HepG2 (cell line): ENCODE results near the gene METTL2A. TPM values are rescaled to one million over a fixed set of nuclear protein-coding genes. Genes with fewer than 3 reads are reported as not detected.
A peak's percentile ranks its signal among the peaks of the same experiment; 100 is the strongest.

Experiments
- DBP ChIP-seq: sonication (generic); formaldehyde crosslinking; IDR thresholded peaks from 2 replicates; pipeline ENCODE4 v1.4.0; 2020; ENCODE audit warnings: missing genetic modification reagents; ENCODE audit errors: not compliant biosample characterization
- EED ChIP-seq: sonication (generic); formaldehyde crosslinking; IDR thresholded peaks from 2 replicates; pipeline ENCODE4 v1.5.0; 2020; ENCODE audit warnings: mild to moderate bottlenecking, missing genetic modification reagents
- ERF ChIP-seq: IDR thresholded peaks from 2 replicates; pipeline ENCODE4 v1.6.1; 2018; ENCODE audit warnings: missing biosample characterization, missing genetic modification reagents
- JUN ChIP-seq: sonication (generic); formaldehyde crosslinking; IDR thresholded peaks from 2 replicates; pipeline ENCODE4 v1.4.0; 2020; ENCODE audit warnings: mild to moderate bottlenecking, missing genetic modification reagents
- POGK ChIP-seq: sonication (generic); formaldehyde crosslinking; conservative IDR thresholded peaks from 2 replicates; pipeline ENCODE4 v1.8.0; 2022; ENCODE audit warnings: mild to moderate bottlenecking, moderate library complexity, missing genetic modification reagents
- RERE ChIP-seq: IDR thresholded peaks from 2 replicates; pipeline ENCODE4 v1.6.1; 2016; ENCODE audit warnings: low read depth, missing genetic modification reagents, missing compliant biosample characterization
- RXRB ChIP-seq: IDR thresholded peaks from 2 replicates; pipeline ENCODE4 v1.6.1; 2016; ENCODE audit warnings: borderline replicate concordance, missing genetic modification reagents, missing compliant biosample characterization
- XRCC5 ChIP-seq: fragments of 200-400 bp; formaldehyde crosslinking; optimal IDR thresholded peaks from 2 replicates; pipeline ENCODE3; 2017; ENCODE audit warnings: mild to moderate bottlenecking, low read length
- ZBTB25 ChIP-seq: IDR thresholded peaks from 2 replicates; pipeline ENCODE4 v1.6.1; 2018; ENCODE audit warnings: missing genetic modification reagents
- ZNF280B ChIP-seq: sonication (generic); formaldehyde crosslinking; IDR thresholded peaks from 2 replicates; pipeline ENCODE4 v1.5.0; 2020; ENCODE audit warnings: missing genetic modification reagents, mild to moderate bottlenecking, borderline replicate concordance
- ZNF510 ChIP-seq: sonication (generic); formaldehyde crosslinking; IDR thresholded peaks from 2 replicates; pipeline ENCODE4 v1.4.0; 2020; ENCODE audit warnings: low read depth, mild to moderate bottlenecking, missing genetic modification reagents
- ZNF547 ChIP-seq: sonication (generic); formaldehyde crosslinking; IDR thresholded peaks from 2 replicates; pipeline ENCODE4 v1.5.1; 2020; ENCODE audit warnings: mild to moderate bottlenecking, missing genetic modification reagents
- ZNF607 ChIP-seq: sonication (generic); formaldehyde crosslinking; IDR thresholded peaks from 2 replicates; pipeline ENCODE4 v1.5.1; 2020; ENCODE audit warnings: missing genetic modification reagents, mild to moderate bottlenecking, borderline replicate concordance
- ZNF644 ChIP-seq: IDR thresholded peaks from 2 replicates; pipeline ENCODE4 v1.6.1; 2016; ENCODE audit warnings: low read depth
- ZNF782 ChIP-seq: sonication (generic); formaldehyde crosslinking; IDR thresholded peaks from 2 replicates; pipeline ENCODE4 v1.4.0; 2020; ENCODE audit warnings: missing genetic modification reagents, mild to moderate bottlenecking, borderline replicate concordance
- ZNF792 ChIP-seq: IDR thresholded peaks from 2 replicates; pipeline ENCODE4 v1.6.1; 2016
- polyA plus RNA-seq, 8 experiments: library from polyadenylated mRNA; depleted of rRNA in 3 of 8; stranded (reverse) in 7 of 8; unstranded in 1 of 8; fragments of >200 nt; fragmentation: Illumina TruSeq in 4 of 8; extraction: Trizol in 4 of 8; gene quantifications; 2 replicates each; pipeline versions ENCODE4 v1.2.1 to v1.2.3, GENCODE V29; 2011 to 2016; ENCODE audit warnings: low read depth in 4 of 8, missing spikeins in 1 of 8, mixed read lengths in 1 of 8; ENCODE audit not compliant: insufficient read depth in 1 of 8
- total RNA-seq, 5 experiments: library from RNA; depleted of rRNA; stranded (reverse); fragments of >200 nt; fragmentation: Illumina TruSeq; extraction: Trizol; gene quantifications; 2 replicates each; pipeline ENCODE4 v1.2.3, GENCODE V29; 2016; ENCODE audit warnings: low read depth in 1 of 5

Gene METTL2A
- total and polyA plus RNA-seq, 2 of the 13 experiments (the other 11 are each of a cell fraction or from before 2014, with no cell fraction given), result 15.6 to 32.3 TPM

- peak; percentile 44; the same call in 1 of the 2 replicates for TF ChIP-seq RERE (CRISPR knock-in tag)
- TF ChIP-seq XRCC5, result peak; percentile 45
- TF ChIP-seq RXRB, result peak; percentile 55; the same call in 1 of the 2 replicates
- peak; percentile 93; the same call in 1 of the 2 replicates for TF ChIP-seq EED (CRISPR knock-in tag)
- TF ChIP-seq ZNF607 (CRISPR knock-in tag), result peak; percentile 89
- peak; percentile 90; the same call in 1 of the 2 replicates for TF ChIP-seq ZNF792 (CRISPR knock-in tag)
- TF ChIP-seq DBP (CRISPR knock-in tag), result peak; percentile 19
- peak; percentile 86 for TF ChIP-seq ERF (CRISPR knock-in tag)
- peak; percentile 85 for TF ChIP-seq ZNF280B (CRISPR knock-in tag)
- TF ChIP-seq ZNF644 (CRISPR knock-in tag), result peak; percentile 55; the same call in 1 of the 2 replicates
- TF ChIP-seq POGK (CRISPR knock-in tag), result peak; percentile 75
- TF ChIP-seq ZNF510 (CRISPR knock-in tag), result peak; percentile 95
- TF ChIP-seq ZNF782 (CRISPR knock-in tag), result peak; percentile 71; the same call in 1 of the 2 replicates
- TF ChIP-seq ZBTB25 (CRISPR knock-in tag), result peak; percentile 79; the same call in 1 of the 2 replicates
- 0 out of 2 replicates have a peak, but pooled peaks have one; percentile 48 for TF ChIP-seq JUN
- peak; percentile 83; the same call in 1 of the 2 replicates for TF ChIP-seq ZNF547 (CRISPR knock-in tag)
These were observed at the start of gene METTL2A (continued) for GRCh38 chr17:62423647-62424461.
